Prostate gland (tissue), 2 donors: Measurements from ENCODE around the gene TOP3B. TPM values are rescaled to one million over a fixed set of nuclear protein-coding genes. Genes with fewer than 3 reads are reported as not detected.

Source experiments
- DNase-seq: peaks from one replicate; pipeline ENCODE4 v3.0.0-alpha.2; 2019; ENCODE audit warnings: low spot score
- H3K27ac ChIP-seq, 2 donors: fragments of 200-600 bp; sonication (generic); 2 replicates each; pipeline ENCODE4 v1.5.1; 2017 to 2019
- H3K27me3 ChIP-seq: fragments of 200-600 bp; sonication (generic); replicated peaks from 2 replicates; pipeline ENCODE4 v1.5.1; 2019; ENCODE audit not compliant: insufficient read depth
- H3K36me3 ChIP-seq, 2 donors: fragments of 200-600 bp; sonication (generic); 1 replicate in 1 of 2; 2 replicates in 1 of 2; pipeline versions ENCODE4 v1.5.1 to v1.8.1; 2017 to 2019
- H3K4me1 ChIP-seq: fragments of 200-600 bp; sonication (generic); replicated peaks from 2 replicates; pipeline ENCODE4 v1.5.1; 2019
- H3K4me3 ChIP-seq, 2 donors: fragments of 200-600 bp; sonication (generic); 2 replicates each; pipeline ENCODE4 v1.5.1; 2017 to 2019
- H3K9me3 ChIP-seq: fragments of 200-600 bp; sonication (generic); 2 replicates; pipeline ENCODE4 v1.5.1; 2017
- POLR2A ChIP-seq: fragments of 450-650 bp; IDR thresholded peaks from one replicate; pipeline ENCODE4 v1.6.1; 2016; ENCODE audit warnings: antibody characterized with exemption, mild to moderate bottlenecking
- POLR2AphosphoS5 ChIP-seq: sonication (generic); formaldehyde crosslinking; IDR thresholded peaks from one replicate; pipeline ENCODE4 v1.6.1; 2017; ENCODE audit warnings: antibody characterized with exemption
- WGBS: methylation state at CpG from one replicate; pipeline ENCODE4 v1.1.5; 2018; 5-methylcytosine and 5-hydroxymethylcytosine counted together
- intact Hi-C: fragments of 100-400 bp; cut with DNase I; formaldehyde crosslinking; loops from one replicate; pipeline ENCODE4 v1.14.2; 2022
- total RNA-seq, 2 donors: library from RNA; depleted of rRNA; stranded (reverse); fragments of >200 nt; gene quantifications; one replicate each; pipeline ENCODE4 v1.1.0, GENCODE V29; 2016
- TF ChIP-seq, protein P1 (sequence below), 4 experiments: fragments of 200-600 bp in 2 of 4; fragments of 450-650 bp in 2 of 4; sonication (generic) in 2 of 4; IDR thresholded peaks; 1 replicate in 3 of 4; 2 replicates in 1 of 4; pipeline ENCODE4 v1.5.1; 2016 to 2019; ENCODE audit warnings: antibody characterized with exemption in 4 of 4, mild to moderate bottlenecking in 2 of 4, moderate library complexity in 2 of 4

Gene TOP3B
- total RNA-seq, 2 donors from 2014 or later: 25.2 to 60.6 TPM

DNA sequence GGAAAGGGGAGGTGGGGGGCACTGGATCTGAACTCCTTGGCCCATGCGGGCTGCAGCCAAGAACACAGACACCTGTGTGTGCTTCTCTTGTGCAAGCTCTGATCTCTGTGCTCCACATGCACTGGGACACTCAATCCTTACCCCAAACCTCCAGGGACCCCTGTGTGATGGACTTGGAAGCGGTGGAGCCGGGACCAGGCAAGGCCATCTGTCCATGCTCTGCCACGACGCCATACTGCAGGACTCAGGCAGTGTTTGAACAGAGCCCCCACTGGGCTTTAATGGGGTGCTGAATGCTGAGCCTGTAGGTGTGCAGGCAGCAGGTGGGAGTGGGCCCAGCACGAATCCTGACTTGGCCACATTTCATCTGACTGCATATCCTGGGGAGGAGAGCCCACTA lies 53.3 kb downstream of the TOP3B start:
- intact Hi-C loops: no loop called here
- no peak for DNase-seq

GRCh38 chr22:21928048-21928447 lies 54.5 kb downstream of the TOP3B start:
- no peaks in the 10 kb centered on the region for H3K27me3 ChIP-seq
- no peaks in the 10 kb centered on the region for H3K4me1 ChIP-seq
- H3K4me3 ChIP-seq: no peak overlapping the region
- TF ChIP-seq, protein P1, sequence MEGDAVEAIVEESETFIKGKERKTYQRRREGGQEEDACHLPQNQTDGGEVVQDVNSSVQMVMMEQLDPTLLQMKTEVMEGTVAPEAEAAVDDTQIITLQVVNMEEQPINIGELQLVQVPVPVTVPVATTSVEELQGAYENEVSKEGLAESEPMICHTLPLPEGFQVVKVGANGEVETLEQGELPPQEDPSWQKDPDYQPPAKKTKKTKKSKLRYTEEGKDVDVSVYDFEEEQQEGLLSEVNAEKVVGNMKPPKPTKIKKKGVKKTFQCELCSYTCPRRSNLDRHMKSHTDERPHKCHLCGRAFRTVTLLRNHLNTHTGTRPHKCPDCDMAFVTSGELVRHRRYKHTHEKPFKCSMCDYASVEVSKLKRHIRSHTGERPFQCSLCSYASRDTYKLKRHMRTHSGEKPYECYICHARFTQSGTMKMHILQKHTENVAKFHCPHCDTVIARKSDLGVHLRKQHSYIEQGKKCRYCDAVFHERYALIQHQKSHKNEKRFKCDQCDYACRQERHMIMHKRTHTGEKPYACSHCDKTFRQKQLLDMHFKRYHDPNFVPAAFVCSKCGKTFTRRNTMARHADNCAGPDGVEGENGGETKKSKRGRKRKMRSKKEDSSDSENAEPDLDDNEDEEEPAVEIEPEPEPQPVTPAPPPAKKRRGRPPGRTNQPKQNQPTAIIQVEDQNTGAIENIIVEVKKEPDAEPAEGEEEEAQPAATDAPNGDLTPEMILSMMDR (IDR thresholded peaks at IDR 0.05): no peak
- no peak for TF ChIP-seq POLR2A
- TF ChIP-seq POLR2AphosphoS5: no peak
- intact Hi-C loops: no loop called here
- WGBS: 89% methylated on average over 10 of the region's 12 CpGs
- no peak overlapping the region for H3K27ac ChIP-seq
- H3K36me3 ChIP-seq: peaks cover 4 to 17% of the 10 kb centered on the region in 2 donors
- DNase-seq: no peak
- no peaks in the 10 kb centered on the region for H3K9me3 ChIP-seq

More for the DNA sequence above, 53.3 kb downstream of the TOP3B start:
- peaks cover 9 to 17% of the 10 kb centered on the region in 2 donors for H3K36me3 ChIP-seq
- H3K4me3 ChIP-seq: no peak overlapping the region
- no peaks in the 10 kb centered on the region for H3K9me3 ChIP-seq
- no peaks in the 10 kb centered on the region for H3K27me3 ChIP-seq
- 85% methylated on average over 5 of the region's 6 CpGs for WGBS
- no peaks in the 10 kb centered on the region for H3K4me1 ChIP-seq
- TF ChIP-seq POLR2AphosphoS5 (no peak), POLR2A (no peak)
- H3K27ac ChIP-seq: no peak overlapping the region

- Histone ChIP-seq H3K36me3 (peaks cover 0 to 17% of the 10 kb centered on the region in 2 donors), H3K27me3 (no peaks in the 10 kb centered on the region), H3K4me3 (no peak overlapping the region), H3K9me3 (no peaks in the 10 kb centered on the region), H3K4me1 (no peaks in the 10 kb centered on the region), H3K27ac (no peak overlapping the region)
- TF ChIP-seq POLR2A: no peak
- TF ChIP-seq POLR2AphosphoS5: no peak
- TF ChIP-seq, protein P1 (IDR thresholded peaks at IDR 0.05): no peak
- 82% methylated on average over 16 of the region's 16 CpGs for WGBS
- no peak for DNase-seq
- intact Hi-C loops: no loop called here
Observed at GRCh38 chr22:21927174-21927823, 55.3 kb downstream of the TOP3B start.

- intact Hi-C loops: no loop called here
Observed at GRCh38 chr22:21926728-21927127, 55.9 kb downstream of the TOP3B start.

DNA sequence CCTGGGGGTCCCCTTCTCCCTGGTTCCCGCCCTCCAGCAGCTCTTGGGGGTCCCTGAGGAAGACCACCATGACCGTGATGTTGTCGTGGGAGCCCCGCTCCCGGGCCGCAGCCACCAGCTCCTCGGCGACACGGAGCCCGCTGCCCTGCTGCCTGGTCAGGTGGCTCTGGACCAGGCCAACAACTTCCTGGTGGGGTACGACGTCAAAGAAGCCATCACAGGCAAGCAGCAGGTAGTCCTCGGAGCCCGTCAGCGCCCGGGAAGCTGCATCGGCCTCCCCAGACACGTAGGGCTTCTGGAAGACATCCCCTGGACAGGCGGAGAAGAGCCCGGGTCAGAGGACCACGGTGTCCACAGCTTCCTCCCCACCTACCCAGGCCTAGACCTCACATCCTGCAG lies 59.4 kb downstream of the TOP3B start:
- no peaks in the 10 kb centered on the region for H3K36me3 ChIP-seq
- no peaks in the 10 kb centered on the region for H3K4me1 ChIP-seq
- 95% methylated on average over 21 of the region's 21 CpGs for WGBS
- intact Hi-C loops: no loop called here
- H3K27me3 ChIP-seq: no peaks in the 10 kb centered on the region
- H3K4me3 ChIP-seq: no peak overlapping the region
- no peak for DNase-seq
- no peak overlapping the region for H3K27ac ChIP-seq
- TF ChIP-seq POLR2A (no peak), POLR2AphosphoS5 (no peak)
- TF ChIP-seq, protein P1 (IDR thresholded peaks at IDR 0.05): no peak
- H3K9me3 ChIP-seq: no peaks in the 10 kb centered on the region

More at GRCh38 chr22:21926728-21927127, 55.9 kb downstream of the TOP3B start:
- WGBS: 80% methylated on average over 3 of the region's 4 CpGs
- no peaks in the 10 kb centered on the region for H3K9me3 ChIP-seq
- TF ChIP-seq POLR2A: no peak
- TF ChIP-seq, protein P1 (IDR thresholded peaks at IDR 0.05): no peak
- TF ChIP-seq POLR2AphosphoS5: no peak
- no peaks in the 10 kb centered on the region for H3K4me1 ChIP-seq
- no peak overlapping the region for H3K27ac ChIP-seq
- no peak for DNase-seq
- no peak overlapping the region for H3K4me3 ChIP-seq
- peaks cover 0 to 17% of the 10 kb centered on the region in 2 donors for H3K36me3 ChIP-seq
- H3K27me3 ChIP-seq: no peaks in the 10 kb centered on the region
